IMR-90 (cell line): ENCODE measurements around the gene CRLF1. TPM values are rescaled to one million over a fixed set of nuclear protein-coding genes. Genes with fewer than 3 reads are reported as not detected.

Experiments used
- ATAC-seq: fragments of 200-7000 bp; cut with Tn5 transposase; 2 replicates; pipeline ENCODE4 v1.9.1; 2020; ENCODE audit warnings: low read depth, mild to moderate bottlenecking, moderate library complexity
- BruUV-seq: library from RNA; stranded (reverse); fragments of 400-500 nt; replicated peaks from 2 replicates; lab custom pipeline; 2021; lab: Mats Ljungman, UMichigan
- CTCF ChIA-PET: fragments of 300-600 bp; formaldehyde crosslinking; extraction: SDS; loops from one replicate; lab custom pipeline; 2021; ENCODE audit warnings: antibody characterized with exemption; lab: Yijun Ruan, JAX
- POLR2A ChIA-PET: fragments of 300-600 bp; sonication (Branson Sonifier 250); formaldehyde crosslinking; loops from one replicate; lab custom pipeline; 2022; ENCODE audit warnings: antibody characterized with exemption; ENCODE audit not compliant: unreplicated experiment; lab: Charles Lee
- DNase-seq: peaks from one replicate; pipeline ENCODE4 v3.0.0; 2013
- H2AFZ ChIP-seq: replicated peaks from 2 replicates; pipeline ENCODE3; 2013; ENCODE audit warnings: low read length, mild to moderate bottlenecking; ENCODE audit not compliant: poor library complexity
- H2AK5ac ChIP-seq: 2 replicates; pipeline ENCODE4 v1.6.1; 2013; ENCODE audit warnings: low read depth, low read length, inconsistent platforms
- H2AK9ac ChIP-seq: replicated peaks from 2 replicates; pipeline ENCODE3; 2013; ENCODE audit warnings: mild to moderate bottlenecking, low read depth, low read length, moderate library complexity; ENCODE audit not compliant: poor library complexity
- H2BK120ac ChIP-seq: 2 replicates; pipeline ENCODE4 v1.6.1; 2013; ENCODE audit warnings: low read depth, low read length, inconsistent platforms
- H2BK15ac ChIP-seq: 3 replicates; pipeline ENCODE4 v1.6.1; 2013; ENCODE audit warnings: low read depth, low read length, inconsistent platforms
- H2BK20ac ChIP-seq: 2 replicates; pipeline ENCODE4 v1.6.1; 2013; ENCODE audit warnings: low read depth, mild to moderate bottlenecking, inconsistent platforms, low read length, moderate library complexity
- H2BK5ac ChIP-seq: 2 replicates; pipeline ENCODE4 v1.6.1; 2013; ENCODE audit warnings: mild to moderate bottlenecking, low read depth, low read length, inconsistent platforms; ENCODE audit not compliant: poor library complexity, severe bottlenecking
- H3K14ac ChIP-seq: replicated peaks from 2 replicates; pipeline ENCODE4 v1.6.1; 2013; ENCODE audit warnings: low read depth, low read length, inconsistent platforms
- H3K18ac ChIP-seq: 2 replicates; pipeline ENCODE4 v1.6.1; 2013; ENCODE audit warnings: low read depth, low read length, control low read depth
- H3K23ac ChIP-seq: 2 replicates; pipeline ENCODE4 v1.6.1; 2013; ENCODE audit warnings: low read depth, low read length, inconsistent platforms
- H3K27ac ChIP-seq: 2 replicates; pipeline ENCODE4 v1.5.1; 2013; ENCODE audit warnings: mild to moderate bottlenecking, control low read depth, low read length; ENCODE audit not compliant: insufficient read depth
- H3K27me3 ChIP-seq: 2 replicates; pipeline ENCODE4 v1.6.1; 2013; ENCODE audit warnings: low read length; ENCODE audit not compliant: control insufficient read depth, insufficient read depth
- H3K36me3 ChIP-seq: 2 replicates; pipeline ENCODE4 v1.6.1; 2013; ENCODE audit warnings: low read length, mixed read lengths; ENCODE audit not compliant: control insufficient read depth, insufficient read depth
- H3K4ac ChIP-seq: 2 replicates; pipeline ENCODE4 v1.6.1; 2013; ENCODE audit warnings: low read depth, low read length, inconsistent platforms
- H3K4me1 ChIP-seq: 2 replicates; pipeline ENCODE4 v1.6.1; 2013; ENCODE audit warnings: low read length, mixed read lengths; ENCODE audit not compliant: control insufficient read depth, insufficient read depth
- H3K4me2 ChIP-seq: 2 replicates; pipeline ENCODE4 v1.6.1; 2013; ENCODE audit warnings: low read depth, mild to moderate bottlenecking, control low read depth, low read length, moderate library complexity
- H3K4me3 ChIP-seq: 2 replicates; pipeline ENCODE4 v1.5.1; 2013; ENCODE audit warnings: low read depth, mild to moderate bottlenecking, control low read depth, low read length, moderate library complexity; ENCODE audit not compliant: insufficient read depth
- H3K56ac ChIP-seq: 2 replicates; pipeline ENCODE4 v1.6.1; 2013; ENCODE audit warnings: low read length, inconsistent platforms; ENCODE audit not compliant: insufficient read depth; ENCODE audit errors: extremely low read depth
- H3K79me1 ChIP-seq, 2 experiments: 2 replicates each; pipeline ENCODE4 v1.6.1; 2013; ENCODE audit warnings: low read length in 2 of 2, inconsistent platforms in 1 of 2, low read depth in 1 of 2
- H3K9ac ChIP-seq: 2 replicates; pipeline ENCODE4 v1.6.1; 2013; ENCODE audit warnings: low read depth, low read length, control low read depth
- H3K9me1 ChIP-seq: 2 replicates; pipeline ENCODE4 v1.6.1; 2013; ENCODE audit warnings: low read length, inconsistent platforms; ENCODE audit not compliant: insufficient read depth
- H3K9me3 ChIP-seq: 2 replicates; pipeline ENCODE4 v1.6.1; 2013; ENCODE audit warnings: low read length; ENCODE audit not compliant: control insufficient read depth, insufficient read depth
- H4K20me1 ChIP-seq: 2 replicates; pipeline ENCODE4 v1.6.1; 2013; ENCODE audit warnings: low read length, inconsistent platforms; ENCODE audit not compliant: insufficient read depth
- H4K5ac ChIP-seq: 2 replicates; pipeline ENCODE4 v1.6.1; 2013; ENCODE audit warnings: mild to moderate bottlenecking, low read depth, low read length, control low read depth
- H4K8ac ChIP-seq, 2 experiments: 2 replicates each; pipeline ENCODE4 v1.6.1; 2013; ENCODE audit warnings: low read depth in 2 of 2, low read length in 2 of 2, control low read depth in 1 of 2, inconsistent platforms in 1 of 2
- H4K91ac ChIP-seq: 2 replicates; pipeline ENCODE4 v1.6.1; 2013; ENCODE audit warnings: low read depth, low read length, inconsistent platforms; ENCODE audit not compliant: insufficient read depth
- BHLHE40 ChIP-seq: fragments of 150-350 bp; IDR thresholded peaks from 2 replicates; pipeline ENCODE4 v1.6.1; 2016; ENCODE audit warnings: mild to moderate bottlenecking, low read depth, low read length
- CEBPB ChIP-seq: IDR thresholded peaks from 2 replicates; pipeline ENCODE4 v1.6.1; 2012; ENCODE audit warnings: low read depth, low read length, improper control_type of control experiment
- CHD1 ChIP-seq: IDR thresholded peaks from 2 replicates; pipeline ENCODE4 v1.6.1; 2012; ENCODE audit warnings: low read depth, low read length, improper control_type of control experiment
- CTCF ChIP-seq: conservative IDR thresholded peaks from 2 replicates; pipeline ENCODE4 v1.5.1; 2012; ENCODE audit warnings: mild to moderate bottlenecking, low read depth, low read length, improper control_type of control experiment
- FOS ChIP-seq: fragments of 150-350 bp; IDR thresholded peaks from 2 replicates; pipeline ENCODE4 v1.6.1; 2016; ENCODE audit warnings: low read depth, low read length
- MAFK ChIP-seq: IDR thresholded peaks from 2 replicates; pipeline ENCODE4 v1.6.1; 2012; ENCODE audit warnings: low read depth, low read length, improper control_type of control experiment
- MAZ ChIP-seq: IDR thresholded peaks from 2 replicates; pipeline ENCODE4 v1.6.1; 2012; ENCODE audit warnings: low read depth, mild to moderate bottlenecking, low read length, improper control_type of control experiment, moderate library complexity, borderline replicate concordance
- MXI1 ChIP-seq: IDR thresholded peaks from 2 replicates; pipeline ENCODE4 v1.6.1; 2012; ENCODE audit warnings: low read depth, mild to moderate bottlenecking, low read length, moderate library complexity, borderline replicate concordance
- NFE2L2 ChIP-seq: fragments of 150-350 bp; IDR thresholded peaks from 2 replicates; pipeline ENCODE4 v1.6.1; 2016; ENCODE audit warnings: low read depth, mild to moderate bottlenecking, low read length
- RAD21 ChIP-seq: IDR thresholded peaks from 2 replicates; pipeline ENCODE4 v1.6.1; 2012; ENCODE audit warnings: low read length, improper control_type of control experiment
- RCOR1 ChIP-seq: IDR thresholded peaks from 2 replicates; pipeline ENCODE4 v1.6.1; 2012; ENCODE audit warnings: mild to moderate bottlenecking, low read length, improper control_type of control experiment; ENCODE audit not compliant: insufficient replicate concordance
- RFX5 ChIP-seq: IDR thresholded peaks from 2 replicates; pipeline ENCODE4 v1.8.0; 2012; ENCODE audit warnings: low read depth, mild to moderate bottlenecking, low read length, moderate library complexity
- USF2 ChIP-seq: fragments of 150-350 bp; IDR thresholded peaks from 2 replicates; pipeline ENCODE4 v1.6.1; 2017; ENCODE audit warnings: mild to moderate bottlenecking, antibody characterized with exemption, low read length, low read depth
- WGBS, 2 experiments: methylation state at CpG; one replicate each; pipeline versions ENCODE4 v1.1.5 to v1.1.7; 2013; ENCODE audit warnings: missing lambda C conversion rate in 2 of 2; ENCODE audit not compliant: insufficient read length in 1 of 2; ENCODE audit errors: extremely low coverage in 2 of 2; 5-methylcytosine and 5-hydroxymethylcytosine counted together
- dilution Hi-C: fragments of 300-500 bp; cut with HindIII; formaldehyde crosslinking; loops from one replicate; pipeline ENCODE4 v1.14.3; 2018; ENCODE audit warnings: low sequenced_read_pairs; ENCODE audit not compliant: unreplicated experiment
- in situ Hi-C: fragments of 300-500 bp; cut with MboI; formaldehyde crosslinking; loops from 3 replicates; pipeline ENCODE4 v1.14.3; 2019; ENCODE audit warnings: low sequenced_read_pairs, inconsistent platforms, mixed read lengths
- intact Hi-C: fragments of 100-400 bp; cut with micrococcal nuclease; formaldehyde crosslinking; loops from 2 replicates; pipeline ENCODE4 v1.10.0; 2022
- polyA plus RNA-seq, 3 experiments: library from polyadenylated mRNA; depleted of rRNA; stranded (reverse); fragments of >200 nt; gene quantifications; 2 replicates each; pipeline ENCODE4 v1.2.3, GENCODE V29; 2012; ENCODE audit warnings: low replicate concordance in 1 of 3
- total RNA-seq: library from RNA; depleted of rRNA; stranded (reverse); fragments of >200 nt; gene quantifications from 2 replicates; pipeline ENCODE4 v1.2.3, GENCODE V29; 2012

CRLF1 gene
- total and polyA plus RNA-seq, 2 of the 4 experiments (the other 2 are of a cell fraction), result 0.18 to 3.1 TPM

- Histone ChIP-seq H3K79me1 (peaks cover 0 to 9% of the 10 kb centered on the region in 2 experiments; a peak in 2 of 4 replicates), H3K36me3 (peaks cover 21% of the 10 kb centered on the region), H3K9ac (no peak overlapping the region), H2BK5ac (no peak overlapping the region), H4K5ac (no peak overlapping the region), H3K9me1 (no peaks in the 10 kb centered on the region), H3K14ac (no peak overlapping the region), H4K8ac (no peak overlapping the region), H3K9me3 (no peaks in the 10 kb centered on the region), H2BK20ac (no peak overlapping the region), H3K27ac (no peak overlapping the region), H2BK15ac (no peak overlapping the region), H2AFZ (no peak overlapping the region), H3K27me3 (peaks cover 2% of the 10 kb centered on the region; the same call in 1 of the 2 replicates), H4K20me1 (peaks cover 21% of the 10 kb centered on the region), H3K56ac (no peak overlapping the region), H3K4me3 (no peak overlapping the region), H3K4me1 (no peaks in the 10 kb centered on the region), H3K18ac (no peak overlapping the region), H4K91ac (no peak overlapping the region), H3K4ac (no peak overlapping the region), H3K23ac (no peak overlapping the region), H3K4me2 (no peak overlapping the region), H2AK9ac (no peak overlapping the region), H2AK5ac (no peak overlapping the region), H2BK120ac (no peak overlapping the region)
- DNase-seq, result no peak
- dilution Hi-C loops (no loop called here), intact Hi-C loops (no loop called here), in situ Hi-C loops (loop anchor here (5.0 kb wide), 1 partner anchor 277 kb away; no protein-coding TSS in a partner anchor)
- no peak for TF ChIP-seq CHD1
- no peak for TF ChIP-seq MAZ
- no peak for TF ChIP-seq CEBPB
- no peak for TF ChIP-seq MAFK
- TF ChIP-seq CTCF, result no peak
- TF ChIP-seq NFE2L2, result no peak
- TF ChIP-seq RAD21, result no peak
- TF ChIP-seq FOS, result no peak
- no peak for TF ChIP-seq RFX5
- no peak for TF ChIP-seq RCOR1
- TF ChIP-seq USF2, result no peak
- no peak for TF ChIP-seq BHLHE40
- TF ChIP-seq MXI1, result no peak
- 74% methylated on average over 6 of the region's 7 CpGs; no CpG with 5 or more reads in 1 of the 2 experiments for WGBS, 2 experiments
- ATAC-seq, result no peak
- POLR2A ChIA-PET, result no interaction called here
- no TSS peak for BruUV-seq
- CTCF ChIA-PET, result no interaction called here
Observed at GRCh38 chr19:18580311-18580710, 26.3 kb downstream of the CRLF1 start.
